Measurements from ENCODE around the gene RHOA.
A peak's percentile ranks its signal among the peaks of the same experiment; 100 is the strongest.

The RHOA gene

GRCh38 chr3:49411968-49412631 lies at the start of gene RHOA, which contains the start of gene TCTA:
TSS of gene RHOA (minus strand) at chr3:49411976. CDS start at chr3:49375589, 36,387 bp downstream.
TSS of gene TCTA (plus strand) at chr3:49412423. CDS start at chr3:49412427, 4 bp downstream.
- DNase-seq, result peak; percentile 100

GRCh38 chr3:49460956-49461355 lies 49.2 kb upstream of the RHOA start:
- DNase-seq, result no peak

GRCh38 chr3:49460188-49460890 lies 48.6 kb upstream of the RHOA start:
- DNase-seq, result no peak

GRCh38 chr3:49456466-49456865 lies 44.7 kb upstream of the RHOA start:
- DNase-seq, result no peak

GRCh38 chr3:49454898-49455681 lies 43.3 kb upstream of the RHOA start:
- DNase-seq, result no peak

GRCh38 chr3:49454458-49454857 lies 42.7 kb upstream of the RHOA start:
- no peak for DNase-seq

- no peak for DNase-seq
Observed at GRCh38 chr3:49453621-49454020, 41.8 kb upstream of the RHOA start.

GRCh38 chr3:49445391-49445790 lies 33.6 kb upstream of the RHOA start:
- no peak for DNase-seq

- no peak for DNase-seq
Observed at GRCh38 chr3:49434731-49435130, 23.0 kb upstream of the RHOA start.

GRCh38 chr3:49428752-49429080 lies 16.9 kb upstream of the RHOA start:
- no peak for DNase-seq

- no peak for DNase-seq
Observed at GRCh38 chr3:49427586-49427985, 15.8 kb upstream of the RHOA start.

GRCh38 chr3:49424816-49425215 lies 13.0 kb upstream of the RHOA start:
- no peak for DNase-seq

- DNase-seq, result no peak
Observed at GRCh38 chr3:49422379-49423248, 10.8 kb upstream of the RHOA start, which contains the start of gene AMT. TSS of gene AMT (minus strand) at chr3:49422473. CDS start at chr3:49422450, 23 bp downstream.

GRCh38 chr3:49421890-49422378 lies 10.2 kb upstream of the RHOA start:
- no peak for DNase-seq

GRCh38 chr3:49417516-49418120 lies 5.8 kb upstream of the RHOA start:
- no peak for DNase-seq

GRCh38 chr3:49416867-49417266 lies 5.1 kb upstream of the RHOA start:
- no peak for DNase-seq

GRCh38 chr3:49415931-49416601 lies 4.3 kb upstream of the RHOA start:
- DNase-seq, result no peak

GRCh38 chr3:49414753-49415152 lies 3.0 kb upstream of the RHOA start:
- DNase-seq, result no peak

GRCh38 chr3:49413338-49413734 lies 1.6 kb upstream of the RHOA start:
- DNase-seq, result no peak

GRCh38 chr3:49412632-49413337 lies 1.0 kb upstream of the RHOA start:
- no peak for DNase-seq

GRCh38 chr3:49411535-49411967 lies 225 bp downstream of the RHOA start:
- no peak for DNase-seq
